GM12875 (cell line): ENCODE data around the gene NR1D1.
A peak's percentile ranks its signal among the peaks of the same experiment; 100 is the strongest.

ENCODE experiments used
- H3K4me3 ChIP-seq: one replicate; pipeline ENCODE4 v1.5.1; 2011; ENCODE audit warnings: low read depth, low read length, control low read depth
- CTCF ChIP-seq: IDR thresholded peaks from 2 replicates; pipeline ENCODE4 v1.5.1; 2011; ENCODE audit warnings: low read depth, mild to moderate bottlenecking, control low read depth, inconsistent platforms, low read length, moderate library complexity, borderline replicate concordance; ENCODE audit not compliant: insufficient read depth

The NR1D1 gene

GRCh38 chr17:40062329-40063186 lies 37.8 kb downstream of the NR1D1 start, which contains the start of gene THRA:
Gene THRA, plus strand, starts transcription at chr17:40062965. Its CDS starts 11,524 bp downstream, at chr17:40074489.
- peak within 1 kb of the TSS; percentile 47 for H3K4me3 ChIP-seq
- peak; percentile 1; the same call in 1 of the 2 replicates for TF ChIP-seq CTCF

- no peak for TF ChIP-seq CTCF
- H3K4me3 ChIP-seq, result no peak overlapping the region
These were observed 38.8 kb downstream of the NR1D1 start for GRCh38 chr17:40061609-40062038.

- H3K4me3 ChIP-seq, result no peak overlapping the region
These were observed 39.3 kb downstream of the NR1D1 start for GRCh38 chr17:40060887-40061608.

GRCh38 chr17:40059729-40060475 lies 40.5 kb downstream of the NR1D1 start:
- H3K4me3 ChIP-seq, result no peak overlapping the region
- no peak for TF ChIP-seq CTCF

More at GRCh38 chr17:40060887-40061608, 39.3 kb downstream of the NR1D1 start:
- no peak for TF ChIP-seq CTCF

- H3K4me3 ChIP-seq, result no peak overlapping the region
- no peak for TF ChIP-seq CTCF
These were observed 41.5 kb downstream of the NR1D1 start for GRCh38 chr17:40058865-40059264.

GRCh38 chr17:40058186-40058784 lies 42.1 kb downstream of the NR1D1 start:
- H3K4me3 ChIP-seq, result no peak overlapping the region
- TF ChIP-seq CTCF, result no peak
